Left lung (tissue), 10 donors: Measurements from ENCODE around the gene TAAR8. TPM values are rescaled to one million over a fixed set of nuclear protein-coding genes. Genes with fewer than 3 reads are reported as not detected.

Source experiments
- ATAC-seq: fragments of 200-7000 bp; cut with Tn5 transposase; one replicate; pipeline ENCODE4 v1.9.1; 2020; ENCODE audit warnings: moderate library complexity
- DNase-seq, 4 donors: peaks; one replicate each; pipeline ENCODE4 v3.0.0-alpha.2; 2013 to 2020
- H3K27ac ChIP-seq, 2 donors: fragments of 200-600 bp; sonication (generic) in 1 of 2; one replicate each; pipeline versions ENCODE4 v1.5.0 to v1.8.0; 2020 to 2021
- H3K27me3 ChIP-seq, 2 donors: fragments of 200-600 bp; sonication (generic) in 1 of 2; one replicate each; pipeline versions ENCODE4 v1.5.0 to v1.8.0; 2020 to 2021
- H3K36me3 ChIP-seq, 2 donors: fragments of 200-600 bp; sonication (generic) in 1 of 2; one replicate each; pipeline versions ENCODE4 v1.5.0 to v1.8.0; 2020 to 2021
- H3K4me1 ChIP-seq, 2 donors: fragments of 200-600 bp; one replicate each; pipeline ENCODE4 v1.8.0; 2021
- H3K4me3 ChIP-seq, 2 donors: fragments of 200-600 bp; sonication (generic) in 1 of 2; one replicate each; pipeline versions ENCODE4 v1.5.0 to v1.8.0; 2020 to 2021; ENCODE audit warnings: mild to moderate bottlenecking in 1 of 2
- H3K9me3 ChIP-seq, 2 donors: fragments of 200-600 bp; sonication (generic) in 1 of 2; one replicate each; pipeline versions ENCODE4 v1.5.0 to v1.8.0; 2020 to 2021
- CTCF ChIP-seq, 2 donors: fragments of 200-600 bp; sonication (generic) in 1 of 2; IDR thresholded peaks; one replicate each; pipeline versions ENCODE4 v1.5.0 to v1.8.0; 2021; ENCODE audit warnings: antibody characterized with exemption in 2 of 2
- intact Hi-C, 2 donors: fragments of 100-400 bp; cut with DNase I; formaldehyde crosslinking; loops; one replicate each; pipeline versions ENCODE4 v1.11.2 to v1.14.2; 2022
- polyA plus RNA-seq, 6 donors: library from polyadenylated mRNA; unstranded; fragments of 120-200 nt; gene quantifications; one replicate each; pipeline ENCODE4 v1.2.1, GENCODE V29; 2013; ENCODE audit not compliant: insufficient read length in 6 of 6
- total RNA-seq, 2 donors: library from RNA; stranded (reverse); fragmentation: NEBNext Ultra II Directional; extraction: Animal tissue kit (Norgen Biotek cat#: 25700); gene quantifications; one replicate each; pipeline ENCODE4 v1.2.1, GENCODE V29; 2021
- donor health status: DM: no; HTN: yes; CAD: no.
- donor health status: DM: no; HTN: no; CAD: no.

The TAAR8 gene
- total and polyA plus RNA-seq, 8 donors, result not detected

DNA sequence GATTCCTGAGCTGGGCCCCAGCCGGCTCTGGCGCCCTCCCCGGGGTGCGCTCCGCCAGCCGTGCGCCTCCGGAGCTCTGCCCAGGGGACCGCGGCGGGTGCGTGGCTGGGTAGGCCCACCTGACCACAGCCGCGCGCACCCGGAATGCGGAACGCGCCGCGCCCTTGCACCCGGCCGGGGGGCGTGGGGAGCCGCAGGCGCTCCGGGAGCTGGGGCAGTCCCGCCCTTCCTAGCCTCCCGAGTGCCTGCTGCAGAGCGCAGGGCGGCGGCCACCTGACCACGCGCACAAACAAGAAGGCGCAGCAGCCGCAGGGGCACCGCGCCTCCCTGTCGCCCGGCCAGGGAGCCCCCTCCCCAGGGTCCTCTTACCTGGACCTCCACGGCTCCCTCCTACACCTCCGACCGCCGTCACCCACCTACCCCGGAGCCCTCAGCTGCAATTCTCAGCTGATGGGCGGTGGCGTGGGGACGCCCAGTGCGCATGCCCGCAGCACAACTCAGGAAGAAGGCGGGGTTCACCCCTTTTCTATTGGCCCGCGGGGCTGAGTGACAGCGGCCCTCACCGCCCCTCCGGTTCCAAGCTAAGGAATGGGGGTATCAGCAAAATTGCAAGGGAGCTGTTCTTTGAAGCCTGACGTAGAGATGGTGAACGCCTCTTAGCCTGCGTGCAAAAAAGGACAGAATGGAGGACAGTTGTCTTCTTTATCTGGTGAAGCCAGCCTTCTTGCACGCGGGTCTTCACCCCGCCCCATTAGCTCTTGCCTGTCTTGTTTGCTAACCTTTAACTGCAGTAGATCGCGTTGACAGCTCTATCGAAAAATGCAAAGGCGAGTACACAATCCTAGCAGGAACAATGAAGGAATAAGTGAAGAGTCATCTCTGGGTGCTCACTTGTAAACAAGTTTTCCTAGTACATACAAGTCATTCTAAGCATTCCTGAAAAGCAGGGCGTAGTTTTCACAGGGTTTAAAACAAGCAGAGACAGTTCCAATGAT, 39.5 kb upstream of the TAAR8 start, which contains the start of gene STX7:
Gene STX7, minus strand, starts transcription at position 479 of the 995 bp plus-strand sequence. CDS start 9,586 bp downstream, outside the sequence.
- H3K36me3 ChIP-seq, result peaks cover 0 to 9% of the 10 kb centered on the region in 2 donors
- H3K27me3 ChIP-seq, result no peaks in the 10 kb centered on the region
- peak; percentile 89 to 95 (median 94) for DNase-seq
- no peak for TF ChIP-seq CTCF (IDR thresholded peaks at IDR 0.05)
- peak within 1 kb of the TSS; percentile 93 to 95 for H3K4me3 ChIP-seq
- no peaks in the 10 kb centered on the region for H3K9me3 ChIP-seq
- H3K27ac ChIP-seq, result peak within 1 kb of the TSS; percentile 92 to 98
- peak; percentile 95 for ATAC-seq
- peaks cover 7 to 42% of the 10 kb centered on the region in 2 donors for H3K4me1 ChIP-seq
- intact Hi-C loops, result no loop called here

GRCh38 chr6:132513831-132514545, 38.5 kb upstream of the TAAR8 start:
- intact Hi-C loops, result no loop called here
- no peak for DNase-seq
- no peak for TF ChIP-seq CTCF (IDR thresholded peaks at IDR 0.05)
- no peak for ATAC-seq
- H3K36me3 ChIP-seq, result no peaks in the 10 kb centered on the region
- H3K4me3 ChIP-seq, result peak overlapping the region in 1 of 2 donors; percentile 95
- H3K27me3 ChIP-seq, result no peaks in the 10 kb centered on the region
- H3K9me3 ChIP-seq, result no peaks in the 10 kb centered on the region
- peaks cover 7 to 36% of the 10 kb centered on the region in 2 donors for H3K4me1 ChIP-seq
- peak overlapping the region in 1 of 2 donors; percentile 98 for H3K27ac ChIP-seq

GRCh38 chr6:132515386-132515785, 37.1 kb upstream of the TAAR8 start:
- no peak for ATAC-seq
- Histone ChIP-seq H3K4me3 (no peak overlapping the region), H3K27ac (no peak overlapping the region), H3K36me3 (no peaks in the 10 kb centered on the region), H3K9me3 (no peaks in the 10 kb centered on the region), H3K4me1 (peaks cover 7 to 27% of the 10 kb centered on the region in 2 donors), H3K27me3 (no peaks in the 10 kb centered on the region)
- intact Hi-C loops, result no loop called here
- no peak for TF ChIP-seq CTCF (IDR thresholded peaks at IDR 0.05)
- no peak for DNase-seq

GRCh38 chr6:132520953-132521352, 31.5 kb upstream of the TAAR8 start:
- Histone ChIP-seq H3K36me3 (no peaks in the 10 kb centered on the region), H3K27ac (no peak overlapping the region), H3K27me3 (no peaks in the 10 kb centered on the region), H3K4me3 (no peak overlapping the region), H3K4me1 (no peaks in the 10 kb centered on the region), H3K9me3 (no peaks in the 10 kb centered on the region)
- DNase-seq (no peak), ATAC-seq (no peak)
- intact Hi-C loops, result no loop called here
- no peak for TF ChIP-seq CTCF (IDR thresholded peaks at IDR 0.05)

DNA sequence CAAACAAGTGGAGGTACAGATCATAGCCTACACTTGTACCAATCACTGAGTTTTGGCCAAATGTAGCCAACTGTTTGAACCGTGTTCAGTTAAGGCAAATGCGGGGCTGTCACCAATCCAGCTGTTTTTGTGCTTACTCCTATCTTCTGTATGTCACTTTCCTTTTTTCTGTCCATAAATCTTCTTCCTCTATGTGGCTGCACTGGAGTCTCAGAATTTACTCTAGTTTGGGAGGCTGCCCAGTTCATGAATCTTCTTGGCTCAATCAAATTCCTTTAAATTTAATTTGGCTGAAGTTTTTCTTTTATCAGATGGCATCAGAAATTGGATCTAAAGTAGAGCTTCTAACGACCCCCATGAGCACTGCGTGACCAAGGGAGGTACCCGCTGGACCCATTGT, 27.8 kb upstream of the TAAR8 start:
- Histone ChIP-seq H3K27me3 (no peaks in the 10 kb centered on the region), H3K27ac (no peak overlapping the region), H3K4me1 (no peaks in the 10 kb centered on the region), H3K36me3 (no peaks in the 10 kb centered on the region), H3K9me3 (no peaks in the 10 kb centered on the region), H3K4me3 (no peak overlapping the region)
- intact Hi-C loops, result no loop called here
- DNase-seq, result no peak
- TF ChIP-seq CTCF (IDR thresholded peaks at IDR 0.05), result no peak
- no peak for ATAC-seq
